HepG2 (cell line): Measurements from ENCODE around the gene TPX2. TPM values are rescaled to one million over a fixed set of nuclear protein-coding genes. Genes with fewer than 3 reads are reported as not detected.
A peak's percentile ranks its signal among the peaks of the same experiment; 100 is the strongest.

Experiments
- AFF4 ChIP-seq: sonication (generic); formaldehyde crosslinking; IDR thresholded peaks from 2 replicates; pipeline ENCODE4 v1.4.0; 2020; ENCODE audit warnings: missing genetic modification reagents
- AHR ChIP-seq: IDR thresholded peaks from 2 replicates; pipeline ENCODE4 v1.6.1; 2018; ENCODE audit warnings: missing genetic modification reagents, missing compliant biosample characterization
- AKNA ChIP-seq: sonication (generic); formaldehyde crosslinking; IDR thresholded peaks from 2 replicates; pipeline ENCODE4 v1.4.0; 2020; ENCODE audit warnings: missing genetic modification reagents, borderline replicate concordance
- ARID5B ChIP-seq: IDR thresholded peaks from 2 replicates; pipeline ENCODE4 v1.4.0; 2020; ENCODE audit warnings: mild to moderate bottlenecking, missing genetic modification reagents
- BHLHE40 ChIP-seq: IDR thresholded peaks from 2 replicates; pipeline ENCODE4 v1.6.1; 2011; ENCODE audit warnings: low read length, improper control_type of control experiment
- GTF2F1 ChIP-seq: fragments of 150-350 bp; IDR thresholded peaks from 2 replicates; pipeline ENCODE4 v1.6.1; 2014; ENCODE audit warnings: low read length
- ISL2 ChIP-seq: sonication (generic); formaldehyde crosslinking; IDR thresholded peaks from 2 replicates; pipeline ENCODE4 v1.5.0; 2020; ENCODE audit warnings: missing genetic modification reagents
- NR0B2 ChIP-seq: sonication (generic); formaldehyde crosslinking; IDR thresholded peaks from 2 replicates; pipeline ENCODE4 v1.4.0; 2020; ENCODE audit warnings: mild to moderate bottlenecking, missing genetic modification reagents
- SMAD1 ChIP-seq: sonication (generic); formaldehyde crosslinking; IDR thresholded peaks from 2 replicates; pipeline ENCODE4 v1.4.0; 2020; ENCODE audit warnings: missing genetic modification reagents, low read depth, mild to moderate bottlenecking, borderline replicate concordance
- SRSF1 ChIP-seq: fragments of 200-400 bp; formaldehyde crosslinking; optimal IDR thresholded peaks from 2 replicates; pipeline ENCODE3; 2017; ENCODE audit warnings: mild to moderate bottlenecking, low read depth, low read length, moderate library complexity
- TOE1 ChIP-seq: sonication (generic); formaldehyde crosslinking; IDR thresholded peaks from 2 replicates; pipeline ENCODE4 v1.4.0; 2020; ENCODE audit warnings: mild to moderate bottlenecking, missing genetic modification reagents
- ZNF121 ChIP-seq: sonication (generic); formaldehyde crosslinking; IDR thresholded peaks from 2 replicates; pipeline ENCODE4 v1.5.0; 2020; ENCODE audit warnings: mild to moderate bottlenecking, missing genetic modification reagents
- ZNF382 ChIP-seq: sonication (generic); formaldehyde crosslinking; IDR thresholded peaks from 2 replicates; pipeline ENCODE4 v1.5.0; 2020; ENCODE audit warnings: missing genetic modification reagents, mild to moderate bottlenecking, borderline replicate concordance
- ZNF446 ChIP-seq: sonication (generic); formaldehyde crosslinking; IDR thresholded peaks from 2 replicates; pipeline ENCODE4 v1.5.0; 2020; ENCODE audit warnings: mild to moderate bottlenecking, missing genetic modification reagents
- ZNF724P ChIP-seq: sonication (generic); formaldehyde crosslinking; IDR thresholded peaks from 2 replicates; pipeline ENCODE4 v1.8.0; 2022; ENCODE audit warnings: missing genetic modification reagents, borderline replicate concordance
- polyA plus RNA-seq, 8 experiments: library from polyadenylated mRNA; depleted of rRNA in 3 of 8; stranded (reverse) in 7 of 8; unstranded in 1 of 8; fragments of >200 nt; fragmentation: Illumina TruSeq in 4 of 8; extraction: Trizol in 4 of 8; gene quantifications; 2 replicates each; pipeline versions ENCODE4 v1.2.1 to v1.2.3, GENCODE V29; 2011 to 2016; ENCODE audit warnings: low read depth in 4 of 8, missing spikeins in 1 of 8, mixed read lengths in 1 of 8; ENCODE audit not compliant: insufficient read depth in 1 of 8
- total RNA-seq, 5 experiments: library from RNA; depleted of rRNA; stranded (reverse); fragments of >200 nt; fragmentation: Illumina TruSeq; extraction: Trizol; gene quantifications; 2 replicates each; pipeline ENCODE4 v1.2.3, GENCODE V29; 2016; ENCODE audit warnings: low read depth in 1 of 5

The TPX2 gene
- total and polyA plus RNA-seq, 2 of the 13 experiments (the other 11 are each of a cell fraction or from before 2014, with no cell fraction given): 34.3 to 124 TPM

GRCh38 chr20:31720486-31721407, 18.3 kb upstream of the TPX2 start (continued):
- TF ChIP-seq ZNF382 (CRISPR knock-in tag) (no peak), SMAD1 (peak; percentile 73; the same call in 1 of the 2 replicates), AHR (peak; percentile 73; the same call in 1 of the 2 replicates), ISL2 (CRISPR knock-in tag) (peak; percentile 94), BHLHE40 (peak; percentile 63), ZNF121 (CRISPR knock-in tag) (no peak), SRSF1 (no peak), ARID5B (peak; percentile 90), TOE1 (CRISPR knock-in tag) (no peak; the same call in 1 of the 2 replicates), AFF4 (CRISPR knock-in tag) (peak; percentile 90), NR0B2 (peak; percentile 78), ZNF724P (CRISPR knock-in tag) (peak; percentile 43; the same call in 1 of the 2 replicates), GTF2F1 (no peak), ZNF446 (CRISPR knock-in tag) (0 out of 2 replicates have a peak, but pooled peaks have one; percentile 18), AKNA (CRISPR knock-in tag) (0 out of 2 replicates have a peak, but pooled peaks have one; percentile 85)
